HG03045 (cell line): ENCODE results near the gene THSD4.
"Not testable (repeated sequence)": the region's sequence is repeated elsewhere in the genome, so short reads cannot be mapped to it uniquely, and the experiment has no call there.

Experiments
- ATAC-seq: cut with Tn5 transposase; IDR thresholded peaks from one replicate; pipeline ENCODE4 v1.9.1; 2021; ENCODE audit warnings: mild to moderate bottlenecking, moderate library complexity; ENCODE audit not compliant: unreplicated experiment

The THSD4 gene

GRCh38 chr15:71186267-71186666, 71.0 kb downstream of the THSD4 start:
- ATAC-seq: no peak

- ATAC-seq: no peak
Measured at GRCh38 chr15:71187078-71187477, 71.8 kb downstream of the THSD4 start.

GRCh38 chr15:71187526-71187925, 72.3 kb downstream of the THSD4 start:
- no peak for ATAC-seq

GRCh38 chr15:71189718-71190117, 74.4 kb downstream of the THSD4 start:
- no peak for ATAC-seq

- ATAC-seq: no peak
Measured at GRCh38 chr15:71191296-71191695, 76.0 kb downstream of the THSD4 start.

GRCh38 chr15:71192816-71193215, 77.5 kb downstream of the THSD4 start:
- no peak for ATAC-seq

GRCh38 chr15:71194286-71194685, 79.0 kb downstream of the THSD4 start:
- ATAC-seq: no peak

- ATAC-seq: no peak
Measured at GRCh38 chr15:71195242-71195641, 80.0 kb downstream of the THSD4 start.

- ATAC-seq: no peak
Measured at GRCh38 chr15:71197620-71198019, 82.3 kb downstream of the THSD4 start.

GRCh38 chr15:71198846-71199245, 83.6 kb downstream of the THSD4 start:
- no peak for ATAC-seq

GRCh38 chr15:71199384-71200351, 84.4 kb downstream of the THSD4 start:
- no peak for ATAC-seq

GRCh38 chr15:71201477-71201876, 86.2 kb downstream of the THSD4 start:
- ATAC-seq: no peak

GRCh38 chr15:71202712-71203111, 87.4 kb downstream of the THSD4 start:
- ATAC-seq: no peak

- no peak for ATAC-seq
Measured at GRCh38 chr15:71203586-71204474, 88.6 kb downstream of the THSD4 start.

GRCh38 chr15:71207141-71207540, 91.9 kb downstream of the THSD4 start:
- no peak for ATAC-seq

GRCh38 chr15:71212146-71212545, 96.9 kb downstream of the THSD4 start:
- no peak for ATAC-seq

GRCh38 chr15:71213943-71214342, 98.7 kb downstream of the THSD4 start:
- not testable (repeated sequence) for ATAC-seq

- no peak for ATAC-seq
Measured at GRCh38 chr15:71215126-71215894, 100.0 kb downstream of the THSD4 start.

GRCh38 chr15:71218272-71218805, 103.1 kb downstream of the THSD4 start:
- ATAC-seq: no peak

- ATAC-seq: no peak
Measured at GRCh38 chr15:71219101-71219500, 103.8 kb downstream of the THSD4 start.

- no peak for ATAC-seq
Measured at GRCh38 chr15:71219645-71220044, 104.4 kb downstream of the THSD4 start.
